GM19099 (cell line): Measurements from ENCODE around the gene MAD2L2.

Source experiments
- POLR2A ChIP-seq: IDR thresholded peaks from 3 replicates; pipeline ENCODE4 v1.6.1; 2011; ENCODE audit warnings: low read depth; ENCODE audit not compliant: insufficient read length; ENCODE audit errors: extremely low read depth

Gene MAD2L2

DNA sequence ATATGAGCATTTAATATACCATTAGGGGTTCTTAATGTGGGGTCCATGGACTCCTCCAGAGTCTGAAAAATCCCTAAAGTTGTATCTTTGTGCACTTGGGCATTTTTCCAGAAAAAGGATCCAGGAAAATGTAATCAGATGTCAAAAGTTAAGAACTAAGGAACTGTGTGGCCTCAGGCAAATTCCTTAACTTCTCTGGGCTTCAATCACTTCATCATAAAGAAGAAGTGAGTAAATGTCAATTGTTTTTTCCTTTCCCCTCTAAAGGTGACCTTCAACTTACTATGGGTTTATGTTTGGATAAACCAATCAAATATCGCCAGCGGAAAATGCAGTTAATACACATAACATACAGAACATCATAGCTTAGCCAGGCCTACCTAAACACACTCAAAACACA is 2.5 kb downstream of the MAD2L2 start:
- no peak for TF ChIP-seq POLR2A

DNA sequence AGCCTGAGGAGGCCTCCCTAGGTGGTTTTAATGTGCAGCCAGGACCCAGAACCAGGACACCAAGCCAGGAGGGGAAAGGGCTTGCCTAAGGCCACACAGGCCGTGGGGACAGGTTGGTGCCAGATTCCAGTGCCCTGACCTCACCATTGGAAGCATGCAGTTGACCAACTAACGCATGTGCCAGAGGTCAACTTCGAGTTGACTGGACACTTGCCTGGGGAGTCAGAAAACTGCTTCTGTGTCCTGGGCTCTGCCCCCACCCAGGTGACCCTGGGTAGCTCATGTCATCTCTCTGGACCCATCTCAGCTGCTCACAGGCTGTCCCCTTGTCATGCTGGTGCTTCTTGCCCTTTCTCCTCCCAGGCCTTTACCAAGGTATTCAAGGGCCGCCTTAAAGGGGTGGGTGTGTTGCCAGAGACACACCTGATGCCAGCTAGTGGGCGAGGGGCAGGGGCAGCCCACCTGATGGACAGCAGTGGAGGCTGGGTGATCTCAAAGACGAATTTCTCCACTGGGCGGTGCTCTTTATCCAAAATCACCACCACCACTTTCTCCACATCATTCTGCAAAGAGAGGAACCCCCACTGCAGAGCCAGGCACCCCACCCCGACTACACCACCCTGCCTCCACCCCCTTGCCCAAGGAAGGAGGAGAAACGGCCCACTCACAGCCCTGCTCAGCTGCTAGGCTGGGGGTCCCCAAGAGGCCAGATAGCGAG is 4.4 kb downstream of the MAD2L2 start:
- no peak for TF ChIP-seq POLR2A

GRCh38 chr1:11675325-11675724 is 5.6 kb downstream of the MAD2L2 start:
- TF ChIP-seq POLR2A, result no peak

- TF ChIP-seq POLR2A, result no peak
These were observed 6.5 kb downstream of the MAD2L2 start for GRCh38 chr1:11674488-11674887.

DNA sequence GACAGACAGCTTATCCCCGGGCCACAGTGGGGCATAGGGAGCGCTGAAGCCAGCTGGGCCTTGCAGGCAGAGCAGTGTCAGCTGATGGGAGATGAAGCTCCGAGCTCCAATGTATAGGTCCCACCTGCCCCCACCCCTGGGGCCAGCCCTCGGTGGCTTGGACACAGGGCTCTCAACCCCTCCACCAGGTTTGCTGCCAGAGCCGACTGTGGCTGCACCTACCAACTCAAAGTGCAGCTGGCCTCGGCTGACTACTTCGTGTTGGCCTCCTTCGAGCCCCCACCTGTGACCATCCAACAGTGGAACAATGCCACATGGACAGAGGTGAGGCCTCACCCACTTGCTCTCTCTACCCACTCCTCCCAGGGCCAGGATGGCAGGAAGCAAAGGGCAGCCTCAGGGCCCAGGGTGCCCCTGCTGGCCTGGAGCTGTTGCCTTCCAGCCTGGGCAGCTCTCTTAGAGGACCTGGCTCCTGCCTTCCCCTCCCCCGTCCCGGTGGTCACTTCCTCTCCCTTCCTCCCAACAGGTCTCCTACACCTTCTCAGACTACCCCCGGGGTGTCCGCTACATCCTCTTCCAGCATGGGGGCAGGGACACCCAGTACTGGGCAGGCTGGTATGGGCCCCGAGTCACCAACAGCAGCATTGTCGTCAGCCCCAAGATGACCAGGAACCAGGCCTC is 7.7 kb downstream of the MAD2L2 start:
- TF ChIP-seq POLR2A, result no peak

DNA sequence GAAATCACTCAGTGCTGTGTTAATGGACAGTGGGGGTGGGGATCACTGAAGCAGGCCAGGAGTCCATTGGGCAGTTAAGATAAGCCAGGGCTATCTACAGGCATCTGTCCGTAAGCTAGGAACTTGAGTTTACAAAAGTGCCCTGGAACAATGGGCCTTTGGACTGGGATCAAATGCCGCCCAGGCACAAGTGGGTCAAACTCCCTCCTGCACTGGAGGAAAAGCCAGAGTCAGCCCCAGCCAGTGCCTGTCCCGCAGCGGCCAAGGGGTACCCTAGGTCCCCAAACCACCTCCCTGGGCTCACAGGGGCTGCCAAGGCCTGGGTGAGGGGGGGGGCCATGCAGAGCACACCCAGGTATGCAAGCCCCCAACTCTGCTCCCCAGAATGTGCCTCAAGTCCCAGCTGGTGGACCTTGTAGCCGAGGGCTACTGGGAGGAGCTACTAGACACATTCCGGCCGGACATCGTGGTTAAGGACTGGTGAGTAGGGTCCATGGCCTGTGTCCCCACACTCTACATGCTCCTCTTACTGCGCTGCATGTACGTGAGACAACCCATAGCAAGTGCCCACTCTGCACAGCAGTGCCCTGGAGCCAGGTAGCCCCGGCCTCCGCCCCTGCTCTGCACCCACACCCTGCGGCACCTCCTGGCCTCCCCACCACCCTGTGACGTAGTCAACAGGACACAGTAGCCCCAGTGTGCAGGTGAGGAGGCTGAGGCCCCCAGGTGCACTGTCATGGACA is 9.2 kb downstream of the MAD2L2 start:
- TF ChIP-seq POLR2A, result no peak

DNA sequence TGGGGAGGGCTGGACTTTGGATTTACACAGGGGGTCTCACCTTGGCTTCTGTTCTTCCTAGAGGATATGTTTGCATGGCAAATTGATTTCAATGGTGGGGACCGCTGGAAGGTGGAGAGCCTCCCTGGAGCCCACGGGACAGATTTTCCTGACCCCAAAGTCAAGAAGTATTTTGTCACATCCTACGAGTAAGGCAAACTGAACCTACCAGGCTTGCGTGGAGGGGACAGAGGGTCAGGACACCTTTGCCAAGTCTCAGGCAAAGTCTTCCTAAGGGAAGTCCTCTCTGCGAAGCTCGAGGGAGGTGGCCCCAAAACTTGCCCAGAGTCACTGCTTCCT is 9.8 kb downstream of the MAD2L2 start:
- no peak for TF ChIP-seq POLR2A

DNA sequence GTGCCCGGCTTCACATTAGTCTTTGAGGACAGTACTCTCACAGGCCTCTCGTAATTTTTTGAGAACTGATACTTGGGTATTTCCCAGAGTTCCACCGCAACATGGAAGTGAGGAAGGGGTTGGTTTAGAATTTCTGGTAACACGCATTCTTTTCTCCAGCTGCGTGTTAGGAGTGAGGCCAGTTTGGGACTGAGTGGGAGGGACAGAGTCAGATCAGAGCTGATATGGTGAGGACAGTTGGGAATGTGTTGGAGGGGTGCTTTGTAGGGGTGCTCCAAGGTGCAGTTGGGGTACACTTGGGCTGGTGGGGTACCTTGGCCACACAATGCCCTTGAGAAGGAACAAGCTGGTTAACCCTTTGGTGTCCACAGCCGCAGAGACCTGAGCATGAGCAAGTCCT is 10.2 kb downstream of the MAD2L2 start:
- TF ChIP-seq POLR2A, result no peak

GRCh38 chr1:11668516-11668915 is 12.4 kb downstream of the MAD2L2 start:
- no peak for TF ChIP-seq POLR2A

- TF ChIP-seq POLR2A, result peak; percentile 38
These were observed 16.4 kb downstream of the MAD2L2 start for GRCh38 chr1:11664336-11665065.

GRCh38 chr1:11661103-11661502 is 19.8 kb downstream of the MAD2L2 start:
- TF ChIP-seq POLR2A, result no peak

DNA sequence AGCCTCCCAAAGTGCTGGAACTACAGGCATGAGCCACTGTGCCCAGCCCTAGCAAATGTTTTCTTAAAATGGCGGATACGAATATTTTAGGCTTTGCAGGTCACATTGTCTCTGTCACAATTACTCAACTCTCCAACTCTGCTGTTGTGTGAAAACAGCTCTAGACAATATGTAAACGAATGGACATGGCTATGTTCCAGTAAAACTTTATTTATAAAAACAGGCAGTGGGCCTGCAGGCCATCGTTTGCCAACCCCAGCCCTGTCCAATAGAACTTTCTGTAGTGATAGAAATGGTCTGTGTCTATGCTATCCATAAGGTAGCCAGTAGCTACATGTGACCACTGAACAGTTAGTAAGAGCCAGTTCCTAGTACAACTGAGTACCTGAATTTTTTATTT is 21.2 kb downstream of the MAD2L2 start:
- no peak for TF ChIP-seq POLR2A

DNA sequence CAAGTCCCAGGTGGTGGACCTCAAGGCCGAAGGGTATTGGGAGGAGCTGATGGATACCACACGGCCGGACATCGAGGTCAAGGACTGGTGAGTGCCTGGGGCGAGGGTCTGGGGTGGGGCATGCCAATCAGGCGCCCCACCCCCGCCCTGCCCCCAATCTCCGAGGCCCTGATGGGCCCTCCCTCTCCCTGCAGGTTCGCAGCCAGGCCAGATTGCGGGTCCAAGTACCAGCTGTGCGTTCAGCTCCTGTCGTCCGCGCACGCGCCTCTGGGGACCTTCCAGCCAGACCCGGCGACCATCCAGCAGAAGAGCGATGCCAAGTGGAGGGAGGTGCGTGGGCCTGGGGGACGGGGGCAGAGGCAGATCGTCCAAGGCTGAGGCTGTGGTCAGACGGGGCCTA is 22.4 kb downstream of the MAD2L2 start:
- no peak for TF ChIP-seq POLR2A

- TF ChIP-seq POLR2A, result no peak
These were observed 23.3 kb downstream of the MAD2L2 start for GRCh38 chr1:11657654-11658053.
